HG02970 (cell line): Measurements from ENCODE around the gene CENPP.

Source experiments
- ATAC-seq: cut with Tn5 transposase; IDR thresholded peaks from one replicate; pipeline ENCODE4 v1.9.1; 2021; ENCODE audit warnings: mild to moderate bottlenecking, moderate library complexity, moderate number of reproducible peaks; ENCODE audit not compliant: unreplicated experiment, low FRiP score

CENPP gene

DNA sequence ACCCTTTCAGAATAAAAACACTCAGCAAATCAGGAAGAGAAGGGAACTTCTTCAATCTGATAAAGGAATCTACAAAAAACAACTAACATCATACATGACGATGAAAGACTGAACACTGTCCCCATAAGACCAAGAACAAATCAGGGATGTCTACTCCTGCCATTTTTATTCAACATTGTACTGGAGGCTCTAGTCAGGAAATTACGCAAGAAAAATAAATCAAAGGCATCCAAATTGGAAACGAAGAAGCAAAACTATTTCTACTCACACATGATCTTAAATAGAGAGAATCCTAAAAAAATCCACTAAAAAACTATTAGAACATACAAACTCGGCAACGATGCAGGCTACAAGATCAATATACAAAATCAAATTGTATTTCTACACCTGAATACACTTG, 301.9 kb downstream of the CENPP start:
- no peak for ATAC-seq

DNA sequence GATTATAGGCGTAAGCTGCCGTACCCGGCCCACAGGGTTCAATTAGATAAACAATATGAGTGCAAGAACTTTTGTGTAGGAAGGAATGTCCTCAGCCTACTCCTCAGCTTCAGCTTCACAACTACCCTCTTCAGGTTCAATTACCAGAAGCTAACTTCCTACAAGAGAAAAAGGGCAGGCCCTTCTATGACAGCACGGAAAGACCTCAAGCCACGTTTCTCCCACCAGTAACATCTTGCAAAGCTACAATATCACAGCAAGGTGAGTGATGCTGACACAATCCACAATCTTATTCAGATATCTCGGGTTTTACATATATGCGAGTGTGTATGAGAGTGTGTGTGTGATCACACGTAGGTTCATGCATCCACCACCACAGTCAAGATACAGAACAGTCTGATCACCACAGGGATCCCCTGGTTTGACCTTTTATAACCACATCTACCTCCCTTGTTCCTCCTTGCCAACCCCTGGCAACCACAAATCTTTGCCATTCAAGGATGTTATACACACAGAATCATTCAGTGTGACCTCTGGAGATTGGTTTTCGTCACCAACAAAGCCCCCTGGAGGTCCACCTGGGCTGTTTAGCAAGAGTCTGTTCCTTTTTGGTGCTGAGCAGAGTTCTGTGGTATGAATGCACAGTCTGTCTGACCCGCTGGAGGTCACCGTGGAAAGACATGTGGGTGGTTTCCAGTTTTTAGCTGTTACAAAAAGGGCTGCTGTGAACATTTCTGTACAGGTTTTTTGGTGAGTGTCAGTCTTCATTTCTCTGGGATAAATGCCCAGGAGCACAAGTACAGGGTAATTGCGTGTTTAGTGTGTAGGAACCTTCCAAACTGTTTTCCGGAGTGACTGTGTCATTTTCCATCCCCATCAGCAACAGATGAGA, 305.9 kb downstream of the CENPP start:
- ATAC-seq, result no peak

DNA sequence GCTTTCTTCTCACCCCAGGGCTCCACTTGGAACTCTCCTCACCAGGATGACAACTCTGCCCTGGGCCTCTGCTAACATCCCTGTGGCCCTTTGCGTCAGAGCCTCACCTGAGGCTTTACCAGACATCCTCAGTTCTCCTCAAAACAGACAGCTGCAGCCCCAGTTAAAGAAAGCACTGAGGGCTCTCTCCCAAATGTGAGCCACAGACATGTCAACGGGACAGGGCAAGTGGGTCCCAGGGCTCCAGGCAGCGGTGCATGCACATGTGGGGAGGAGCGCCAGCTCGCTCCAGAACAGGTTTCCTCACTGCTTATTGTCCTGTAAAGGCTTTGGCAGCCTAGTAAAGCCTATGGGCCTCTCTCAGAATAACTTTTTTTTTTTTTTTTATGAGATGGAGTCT, 306.9 kb downstream of the CENPP start:
- no peak for ATAC-seq

DNA sequence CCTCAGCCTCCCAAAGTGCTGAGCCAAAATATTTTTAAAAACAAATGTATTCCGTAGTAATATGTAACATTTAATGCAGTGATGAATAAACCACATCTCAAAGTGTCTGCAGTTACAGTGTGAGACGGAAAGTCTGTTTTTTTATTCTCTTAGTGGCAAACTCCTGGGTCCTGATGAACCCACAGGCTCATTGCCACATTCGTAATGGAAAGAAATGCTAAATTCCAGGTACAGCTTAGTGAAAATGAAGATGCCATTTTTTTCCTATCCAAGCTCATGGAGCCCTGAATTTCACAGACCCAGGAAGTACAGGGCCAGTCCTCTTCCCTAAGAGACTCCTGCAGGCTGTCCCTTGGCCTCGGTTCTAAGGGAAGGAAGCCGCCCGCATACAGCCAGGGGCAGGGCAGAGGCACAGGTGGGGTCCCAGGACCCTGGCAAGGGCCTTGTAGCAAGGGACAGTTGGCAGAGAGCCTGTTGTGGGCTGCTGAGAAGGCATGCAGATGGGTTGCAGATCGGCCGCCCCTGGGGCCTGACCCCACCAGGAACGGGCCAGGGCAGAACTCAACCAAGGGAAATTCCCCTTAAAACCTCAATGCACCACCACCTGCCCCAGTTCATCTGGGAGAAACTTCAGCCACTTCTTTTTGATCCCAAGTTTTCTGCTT, 308.0 kb downstream of the CENPP start:
- ATAC-seq, result no peak

DNA sequence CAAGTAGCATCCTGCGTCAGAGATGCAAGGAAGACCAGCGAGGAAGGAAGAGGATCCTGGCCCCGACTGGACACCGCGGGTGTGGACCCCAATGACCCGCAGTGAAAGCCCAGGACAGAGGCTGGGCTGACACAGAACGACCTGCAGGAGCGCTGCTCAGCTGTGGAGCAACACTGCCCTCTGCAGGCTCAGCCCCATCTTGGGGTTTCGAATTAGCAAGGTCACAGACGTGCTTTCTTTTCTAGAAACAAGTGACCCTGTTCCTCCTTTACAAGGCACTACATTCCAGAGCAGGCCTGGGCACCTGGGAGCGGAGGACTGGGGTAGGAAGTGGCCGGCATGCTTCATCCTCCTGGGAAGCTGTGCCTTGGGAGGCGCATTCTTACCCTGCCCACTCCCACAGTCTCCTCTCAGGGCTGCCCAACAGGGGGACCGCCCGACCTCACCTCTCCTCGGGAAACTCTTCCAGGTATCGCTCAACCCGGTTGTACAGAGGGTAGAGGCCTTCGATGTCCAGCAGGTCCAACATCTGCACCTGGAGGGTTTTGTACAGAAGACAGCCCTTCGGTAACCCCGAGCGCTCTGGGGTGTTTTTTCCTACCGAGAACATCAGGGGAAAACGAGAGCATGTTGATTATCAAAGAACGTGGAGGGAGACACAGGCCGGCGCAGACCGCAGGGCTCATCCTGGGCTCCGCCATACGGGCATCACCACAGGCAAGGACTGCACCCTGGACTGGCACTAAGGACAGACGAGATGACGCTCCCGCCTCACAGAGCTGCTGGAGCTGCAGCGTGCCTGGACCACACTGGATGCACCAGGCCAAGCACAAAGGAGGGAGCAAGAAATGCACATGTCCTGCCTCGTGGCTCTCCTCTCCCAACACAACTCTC, 309.2 kb downstream of the CENPP start:
- ATAC-seq, result no peak

DNA sequence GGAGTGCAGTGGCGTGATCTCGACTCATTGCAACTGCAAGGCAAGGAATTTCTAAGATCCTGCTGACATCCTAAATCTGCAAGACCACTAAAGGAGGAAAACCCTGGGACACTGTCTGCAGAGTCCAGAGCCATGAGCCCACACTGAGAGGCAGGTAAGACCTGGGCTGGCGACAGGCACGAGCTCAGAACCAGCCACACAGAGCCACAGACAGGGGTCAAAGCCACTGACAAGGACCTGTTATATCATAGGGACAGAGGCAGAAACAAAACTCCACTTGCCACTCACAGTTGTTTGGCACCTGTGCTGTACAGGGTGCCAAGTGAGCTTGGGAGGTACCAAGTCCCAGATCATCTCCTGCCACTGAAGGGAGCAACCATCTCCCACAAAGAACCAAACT, 310.0 kb downstream of the CENPP start:
- no peak for ATAC-seq

DNA sequence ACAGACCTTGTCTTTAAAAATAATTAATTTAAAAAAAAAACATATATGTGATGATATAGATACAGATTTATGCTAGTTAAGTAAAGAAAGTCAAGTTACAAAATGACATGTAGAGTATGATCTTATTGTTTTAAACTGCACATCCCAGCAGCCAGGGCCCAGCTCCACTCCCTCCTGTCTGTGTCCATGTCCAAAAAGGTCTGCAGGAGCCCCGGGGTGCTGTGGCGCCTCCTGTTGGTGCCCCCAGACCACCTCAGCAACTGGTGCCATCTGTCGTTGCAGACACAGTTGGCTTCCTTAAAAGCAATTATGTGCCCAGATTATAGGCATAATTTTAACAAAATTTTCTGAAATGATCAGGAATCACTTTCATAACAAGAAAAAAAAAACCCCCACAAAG, 310.9 kb downstream of the CENPP start:
- no peak for ATAC-seq

DNA sequence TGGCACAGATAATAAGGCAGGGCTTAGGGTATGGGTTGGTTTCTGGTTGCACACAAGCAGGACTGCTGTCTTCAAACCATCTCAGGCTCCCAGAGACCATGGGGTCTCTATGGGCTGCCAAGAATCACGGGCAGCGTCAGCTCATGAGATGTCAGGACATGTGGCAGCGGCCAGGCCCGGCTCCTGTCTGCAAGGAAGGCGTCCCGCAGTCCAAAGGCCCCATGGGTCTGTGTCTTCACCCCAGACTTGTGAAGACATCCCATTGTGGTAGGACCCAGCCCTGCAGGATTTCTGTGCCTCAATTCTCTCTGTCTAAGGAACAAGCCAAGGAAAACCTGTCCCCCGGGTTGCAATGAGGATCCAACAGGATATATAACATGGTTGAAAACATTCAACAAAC, 311.6 kb downstream of the CENPP start:
- no peak for ATAC-seq

DNA sequence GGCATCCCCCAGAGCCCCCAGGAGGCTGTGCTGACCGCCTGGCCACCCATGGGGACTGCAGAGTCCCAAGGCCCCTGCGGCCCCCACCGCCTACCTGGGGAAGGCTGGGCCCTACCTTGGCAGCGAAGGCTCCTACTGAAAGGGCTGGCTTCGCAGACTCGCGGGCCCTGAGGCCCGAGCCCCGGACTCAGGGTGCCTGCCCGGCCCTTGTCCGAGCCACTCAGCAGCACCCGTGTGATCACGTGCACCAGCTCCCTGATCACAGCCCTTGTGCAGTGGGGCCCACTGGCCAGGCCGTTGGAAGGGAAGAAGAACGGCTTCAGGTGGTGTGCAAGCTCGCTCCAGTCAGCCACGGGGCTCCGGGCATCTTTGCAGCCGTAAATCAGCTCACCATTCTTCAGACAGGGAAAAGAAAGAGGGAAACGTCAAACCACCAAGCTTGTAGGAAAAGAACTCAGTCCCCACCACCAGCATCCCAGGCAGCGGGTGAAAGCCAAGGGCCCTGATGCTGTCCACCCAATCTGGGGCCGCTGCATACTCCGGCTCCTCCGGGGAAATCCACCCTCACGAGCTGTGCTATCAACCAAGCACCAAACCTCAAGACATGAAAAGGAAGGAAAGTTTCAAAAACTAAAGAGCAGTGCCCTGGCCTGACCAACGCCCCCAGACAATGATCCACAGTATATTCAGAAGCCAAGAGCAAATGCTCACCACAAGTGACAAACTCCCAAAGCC, 312.3 kb downstream of the CENPP start:
- ATAC-seq, result no peak

DNA sequence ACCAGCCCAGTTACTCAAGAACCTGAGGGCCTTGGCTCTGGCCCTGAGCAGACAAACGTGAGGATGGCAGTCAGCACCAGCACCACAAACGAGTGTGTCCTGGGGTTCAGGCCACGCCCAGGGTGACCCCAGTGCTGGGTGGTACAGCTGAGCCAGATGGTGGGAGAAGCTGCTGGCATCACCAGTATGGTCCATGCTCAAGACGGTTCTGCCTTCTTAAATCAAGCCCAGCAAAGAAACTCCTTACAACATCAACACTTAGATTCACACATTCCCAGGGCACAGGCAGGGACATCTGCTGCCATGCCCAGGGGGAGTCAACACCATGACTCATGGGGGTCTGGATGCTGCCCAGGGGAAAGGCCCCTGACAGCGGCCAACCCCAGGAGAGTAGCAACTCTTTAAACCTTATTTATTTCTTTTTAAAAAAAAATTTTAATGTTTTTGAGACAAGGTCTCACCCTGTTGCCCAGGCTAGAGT, 312.9 kb downstream of the CENPP start:
- no peak for ATAC-seq

DNA sequence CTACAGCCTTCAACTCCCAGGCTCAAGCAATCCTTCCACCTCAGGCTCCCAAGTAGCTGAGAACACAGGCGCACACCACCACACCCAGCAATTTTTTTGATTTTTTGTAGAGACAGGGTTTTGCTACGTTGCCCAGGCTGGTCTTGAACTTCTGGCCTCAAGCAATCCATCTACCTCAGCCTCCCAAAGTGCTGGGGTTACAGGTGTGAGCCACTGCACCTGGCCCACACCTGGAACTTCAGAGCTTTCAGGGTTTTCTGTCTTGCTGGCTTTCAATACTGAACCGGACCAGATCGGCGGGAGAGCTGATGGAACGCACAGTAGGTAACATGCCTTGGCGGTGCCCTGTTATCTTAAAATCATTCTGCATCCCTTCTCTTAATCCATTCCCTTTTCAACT, 313.4 kb downstream of the CENPP start:
- ATAC-seq, result no peak

DNA sequence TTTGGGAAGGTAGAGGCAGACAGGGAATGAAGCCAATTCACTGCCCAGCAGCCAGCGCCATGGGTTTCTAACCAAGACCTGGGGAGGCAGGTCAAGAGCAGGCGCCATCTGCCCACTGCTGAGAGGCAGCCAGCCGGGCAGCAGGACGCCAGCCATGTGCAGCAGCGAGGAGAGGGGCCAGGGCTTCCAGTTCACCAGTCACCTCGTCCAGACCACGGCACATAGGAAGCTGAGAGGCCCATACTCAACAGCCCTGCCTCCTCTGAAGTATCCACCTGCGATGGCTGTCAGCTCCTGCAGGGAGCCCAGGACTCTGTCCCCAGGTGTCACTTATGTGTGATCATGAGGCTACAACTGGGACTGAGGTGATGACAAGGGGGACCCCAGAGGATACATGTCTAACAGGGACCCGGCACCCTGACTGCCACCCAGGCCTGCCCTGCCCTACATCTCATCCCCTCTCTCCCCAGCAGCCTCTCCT, 314.1 kb downstream of the CENPP start:
- no peak for ATAC-seq

DNA sequence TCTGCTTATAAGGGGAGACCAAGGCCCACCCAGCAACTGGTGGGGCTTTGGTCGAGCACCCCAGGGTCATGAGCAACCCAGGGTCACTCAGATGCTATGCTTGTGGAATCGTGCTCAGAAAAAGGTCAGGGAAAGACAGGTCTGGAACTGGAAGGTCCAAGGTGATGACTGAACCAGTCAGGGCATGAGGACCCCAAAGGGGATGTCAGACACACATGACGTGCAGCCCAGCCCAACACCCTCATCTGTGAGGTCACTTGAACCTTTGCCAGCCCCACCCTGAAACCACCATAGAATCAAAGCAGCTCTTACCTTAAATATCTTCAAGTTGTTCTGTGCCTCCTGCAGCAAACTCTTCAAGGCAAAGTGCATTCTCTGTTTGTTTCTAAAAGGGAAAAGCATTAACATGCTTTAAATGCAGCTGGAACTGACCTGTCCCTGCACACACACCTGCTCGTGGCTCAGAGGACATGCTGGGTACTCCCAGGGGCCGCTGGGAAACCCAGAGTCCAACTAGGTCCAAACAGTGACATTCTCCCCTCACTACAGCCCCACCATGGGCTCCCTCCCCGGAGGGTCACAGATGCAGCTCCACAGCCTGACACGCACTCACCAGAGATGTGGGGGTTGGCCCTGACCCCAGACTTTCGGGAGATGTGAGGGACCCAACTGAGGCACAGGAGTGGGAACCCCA, 314.8 kb downstream of the CENPP start:
- no peak for ATAC-seq

DNA sequence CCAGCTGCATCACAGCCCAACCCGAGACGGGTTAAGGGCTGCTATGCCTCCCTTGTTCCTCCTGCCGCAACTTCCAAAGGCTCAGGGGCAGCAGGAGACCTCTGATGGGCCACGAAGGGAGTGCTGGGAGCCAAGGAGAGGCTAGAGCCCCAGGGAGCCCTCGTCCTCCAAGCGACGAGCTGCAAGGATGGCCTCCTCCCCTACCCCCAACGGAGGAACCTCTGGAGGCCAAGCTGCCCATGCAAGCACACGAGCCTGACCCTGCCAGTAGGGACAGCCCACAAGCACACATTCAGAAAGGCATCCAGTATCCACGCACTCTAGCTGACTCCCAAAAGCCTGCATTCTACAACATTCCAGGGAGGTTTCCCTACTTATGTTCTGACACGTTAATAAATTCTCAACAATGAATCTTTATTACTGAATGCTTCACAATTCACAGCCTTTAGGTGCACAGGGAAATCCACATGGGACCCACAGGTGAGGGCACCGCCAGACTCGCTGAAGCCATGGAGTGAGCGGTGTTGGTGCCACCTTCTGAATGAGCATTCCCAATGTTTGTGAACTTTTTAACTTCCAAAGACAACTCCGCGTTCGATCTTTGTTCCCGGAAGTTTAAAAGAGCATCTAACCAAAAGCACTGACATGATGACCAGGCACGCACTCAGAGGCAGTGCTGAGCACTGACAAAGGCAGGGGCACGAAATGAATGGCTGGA, 315.5 kb downstream of the CENPP start:
- no peak for ATAC-seq

DNA sequence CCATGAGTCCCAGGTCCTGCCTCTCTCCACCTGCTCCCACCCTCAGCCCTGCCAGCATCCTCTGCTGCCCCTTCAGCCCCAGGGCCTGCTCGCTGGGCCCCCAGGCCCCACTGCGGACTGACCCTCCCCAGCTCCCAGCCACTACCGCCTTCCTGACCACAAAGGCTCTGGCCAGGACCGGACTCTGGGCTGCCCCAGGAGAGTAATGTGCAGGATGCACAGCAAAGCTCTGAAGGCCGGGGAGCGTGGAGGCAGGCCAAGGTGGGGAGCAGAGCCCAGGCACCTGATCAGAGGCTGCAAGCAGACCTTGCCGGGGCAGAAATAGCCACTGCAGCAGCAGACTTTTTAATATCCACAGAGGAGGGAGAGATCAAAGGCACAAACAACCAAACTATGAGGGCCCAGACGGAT, 316.3 kb downstream of the CENPP start:
- no peak for ATAC-seq

DNA sequence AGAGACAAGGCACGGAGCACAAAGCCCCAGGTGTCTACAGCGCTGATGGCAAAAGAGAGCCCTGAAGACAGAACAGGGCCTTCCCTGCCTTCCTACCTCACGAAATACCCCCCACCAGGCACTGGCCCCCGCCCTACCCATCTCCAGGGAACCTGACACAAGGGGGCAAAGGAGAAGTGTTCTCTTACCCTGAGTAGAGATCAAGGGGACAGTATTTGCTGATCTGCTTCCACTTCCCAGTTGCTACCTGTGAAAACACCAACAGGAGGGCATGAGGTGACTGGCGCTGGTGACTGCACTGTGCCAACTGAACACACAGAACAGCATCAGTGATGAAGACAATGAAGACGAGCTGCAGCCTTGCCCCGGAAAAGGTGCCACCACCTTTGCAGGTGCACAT, 316.8 kb downstream of the CENPP start:
- ATAC-seq, result no peak

DNA sequence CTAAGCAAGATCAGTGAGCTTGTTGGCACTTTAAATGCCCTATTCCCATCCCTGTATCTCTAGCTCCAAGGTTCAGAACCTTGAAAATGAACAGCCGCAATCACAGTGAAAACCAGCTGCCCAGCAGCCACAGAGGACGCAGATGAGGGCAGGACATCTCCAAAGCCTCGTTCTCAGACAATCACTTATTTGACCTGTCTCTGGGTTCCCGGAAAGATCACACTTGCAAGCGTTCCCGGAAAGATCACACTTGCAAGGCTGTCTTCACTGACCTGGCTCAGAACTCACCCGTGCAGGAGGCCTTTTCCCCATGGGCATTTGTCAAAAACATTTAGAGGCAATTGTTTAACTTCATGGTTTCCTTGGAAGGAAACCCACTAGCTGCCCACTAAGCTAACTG, 318.5 kb downstream of the CENPP start:
- ATAC-seq, result no peak

DNA sequence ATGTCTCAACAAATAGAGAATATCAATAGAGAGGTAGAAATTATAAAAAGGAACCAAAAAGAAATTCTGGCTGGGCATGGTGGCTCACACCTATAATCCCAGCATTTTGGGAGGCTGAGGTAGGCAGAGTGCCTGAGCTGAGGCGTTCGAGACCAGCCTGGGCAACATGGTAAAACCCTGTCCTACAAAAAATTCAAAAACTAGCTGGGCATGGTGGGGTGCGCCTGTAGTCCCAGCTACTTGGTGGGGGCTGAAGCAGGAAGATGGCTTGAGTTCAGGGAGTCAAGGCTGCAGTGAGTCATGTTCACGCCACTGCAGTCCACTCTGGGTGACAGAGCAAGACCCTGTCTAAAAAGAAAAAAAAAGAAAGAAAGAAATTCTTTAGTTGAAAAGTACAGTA, 319.3 kb downstream of the CENPP start:
- no peak for ATAC-seq
